Measurements from ENCODE around the gene NME7. TPM values are rescaled to one million over a fixed set of nuclear protein-coding genes. Genes with fewer than 3 reads are reported as not detected.

NME7 gene
- total RNA-seq, 1 experiment from 2014 or later = 30.3 TPM

- no TSS peak for BruUV-seq (replicated peaks)
- peaks cover 19% of the 10 kb centered on the region for H3K36me3 ChIP-seq (ENCODE audit: control insufficient read depth, insufficient read depth, low read length)
- no peak overlapping the region for H3K27ac ChIP-seq (ENCODE audit: low read length)
- DNase-seq (ENCODE audit: low read depth, low spot score) (no peak), ATAC-seq (no peak)
- intact Hi-C loops (cut with micrococcal nuclease; ENCODE audit: unreplicated experiment) (no loop called here), in situ Hi-C loops (cut with HindIII; ENCODE audit: low pct_unique_long_range_greater_than_20kb, low sequenced_read_pairs) (no loop called here)
- no peaks in the 10 kb centered on the region for H3K27me3 ChIP-seq (ENCODE audit: control insufficient read depth, insufficient read depth, low read length)
- POLR2A ChIA-PET = no interaction called here
- no peak overlapping the region for H3K4me3 ChIP-seq (ENCODE audit: low read depth in 2 of 2, low read length in 2 of 2)
- TF ChIP-seq POLR2AphosphoS5 (IDR thresholded peaks at IDR 0.05; ENCODE audit: low read depth, low read length) (no peak), SIN3A (IDR thresholded peaks at IDR 0.05; ENCODE audit: borderline replicate concordance, insufficient read depth, low read depth, low read length) (no peak), CTCF (IDR thresholded peaks at IDR 0.05) (no peak), REST (IDR thresholded peaks at IDR 0.05; ENCODE audit: insufficient read depth in 1 of 2, low read depth in 2 of 2, low read length in 1 of 2) (no peak), TCF7L2 (IDR thresholded peaks at IDR 0.05; ENCODE audit: low read depth, low read length) (no peak)
- CTCF ChIA-PET = no interaction called here
- no peaks in the 10 kb centered on the region for H3K4me1 ChIP-seq (ENCODE audit: control insufficient read depth, insufficient read depth, low read length)
- no peaks in the 10 kb centered on the region for H3K9me3 ChIP-seq (ENCODE audit: control insufficient read depth, insufficient read depth, low read depth, low read length)
Measured at GRCh38 chr1:169390303-169390702, 22.7 kb upstream of the NME7 start.

GRCh38 chr1:169387399-169387798 lies 19.8 kb upstream of the NME7 start:
- intact Hi-C loops (cut with micrococcal nuclease; ENCODE audit: unreplicated experiment) = no loop called here
- H3K36me3 ChIP-seq (ENCODE audit: control insufficient read depth, insufficient read depth, low read length) = peaks cover 26% of the 10 kb centered on the region
- H3K4me1 ChIP-seq (ENCODE audit: control insufficient read depth, insufficient read depth, low read length) = no peaks in the 10 kb centered on the region
- POLR2A ChIA-PET = no interaction called here
- no peak for ATAC-seq
- CTCF ChIA-PET = no interaction called here
- no peak overlapping the region for H3K4me3 ChIP-seq (ENCODE audit: low read depth in 2 of 2, low read length in 2 of 2)
- no peak for DNase-seq (ENCODE audit: low read depth, low spot score)
- no peaks in the 10 kb centered on the region for H3K9me3 ChIP-seq (ENCODE audit: control insufficient read depth, insufficient read depth, low read depth, low read length)
- no peaks in the 10 kb centered on the region for H3K27me3 ChIP-seq (ENCODE audit: control insufficient read depth, insufficient read depth, low read length)
- TSS peak; percentile 27 for BruUV-seq (replicated peaks)
- no peak overlapping the region for H3K27ac ChIP-seq (ENCODE audit: low read length)
- TF ChIP-seq REST (IDR thresholded peaks at IDR 0.05; ENCODE audit: insufficient read depth in 1 of 2, low read depth in 2 of 2, low read length in 1 of 2) (no peak), SIN3A (IDR thresholded peaks at IDR 0.05; ENCODE audit: borderline replicate concordance, insufficient read depth, low read depth, low read length) (no peak), CTCF (IDR thresholded peaks at IDR 0.05) (no peak), TCF7L2 (IDR thresholded peaks at IDR 0.05; ENCODE audit: low read depth, low read length) (no peak), POLR2AphosphoS5 (IDR thresholded peaks at IDR 0.05; ENCODE audit: low read depth, low read length) (no peak)
- in situ Hi-C loops (cut with HindIII; ENCODE audit: low pct_unique_long_range_greater_than_20kb, low sequenced_read_pairs) = no loop called here
